Suprapubic skin (tissue), 4 donors: ENCODE data around the gene RBMS1.

Experiments used
- CTCF ChIP-seq, 2 donors: fragments of 200-600 bp in 1 of 2; fragments of 450-650 bp in 1 of 2; sonication (generic) in 1 of 2; IDR thresholded peaks; one replicate each; pipeline ENCODE4 v1.5.1; 2016 to 2019; ENCODE audit warnings: antibody characterized with exemption in 2 of 2, mild to moderate bottlenecking in 1 of 2, moderate library complexity in 1 of 2
- POLR2A ChIP-seq, 2 donors: fragments of 450-650 bp; IDR thresholded peaks; one replicate each; pipeline ENCODE4 v1.6.1; 2017; ENCODE audit warnings: antibody characterized with exemption in 2 of 2, mild to moderate bottlenecking in 2 of 2, moderate library complexity in 2 of 2
- POLR2AphosphoS5 ChIP-seq, 3 donors: sonication (generic); formaldehyde crosslinking; IDR thresholded peaks; one replicate each; pipeline ENCODE4 v1.6.1; 2017; ENCODE audit warnings: antibody characterized with exemption in 3 of 3

DNA sequence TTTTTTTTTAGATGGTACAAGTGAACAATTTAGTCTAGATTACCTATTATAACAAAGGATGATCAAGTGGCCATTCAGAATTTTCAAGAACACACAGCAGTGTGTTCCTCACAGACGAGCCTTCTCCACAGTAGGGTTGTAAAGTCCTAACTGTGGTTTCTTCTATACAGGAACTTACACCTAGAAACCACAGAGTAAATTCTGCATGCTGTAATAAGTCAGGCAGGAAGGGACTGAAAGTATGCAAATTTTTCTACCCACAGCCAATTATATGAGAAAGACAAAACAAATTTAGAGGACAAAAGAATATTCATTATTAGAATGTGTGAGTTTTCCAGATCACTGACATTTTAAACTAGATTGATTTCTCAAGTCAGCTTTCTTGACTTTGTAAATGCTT lies 99.5 kb downstream of the RBMS1 start:
- TF ChIP-seq CTCF (IDR thresholded peaks at IDR 0.05) (no peak), POLR2A (IDR thresholded peaks at IDR 0.05) (no peak), POLR2AphosphoS5 (IDR thresholded peaks at IDR 0.05) (no peak)
